Immature natural killer cell (primary cell): Measurements from ENCODE around the gene VWA1. TPM values are rescaled to one million over a fixed set of nuclear protein-coding genes. Genes with fewer than 3 reads are reported as not detected.

ENCODE experiments used
- DNase-seq, 3 donors: peaks; one replicate each; pipeline ENCODE4 v3.0.0; 2022; ENCODE audit warnings: mixed read lengths in 1 of 3
- H3K27ac Mint-ChIP-seq, 6 donors: one replicate each; pipeline ENCODE4 v1.8.0; 2020; ENCODE audit warnings: mixed read lengths in 6 of 6, mild to moderate bottlenecking in 5 of 6, inconsistent platforms in 4 of 6, moderate library complexity in 3 of 6
- H3K27me3 Mint-ChIP-seq, 3 donors: one replicate each; pipeline ENCODE4 v1.8.0; 2020 to 2021; ENCODE audit warnings: low read depth in 3 of 3, mild to moderate bottlenecking in 3 of 3, mixed read lengths in 3 of 3, moderate library complexity in 3 of 3, inconsistent platforms in 1 of 3
- H3K36me3 Mint-ChIP-seq, 3 donors: one replicate each; pipeline ENCODE4 v1.8.0; 2020; ENCODE audit warnings: mixed read lengths in 3 of 3, inconsistent platforms in 2 of 3, mild to moderate bottlenecking in 2 of 3
- H3K4me1 Mint-ChIP-seq, 2 donors: one replicate each; pipeline ENCODE4 v1.8.0; 2020; ENCODE audit warnings: inconsistent platforms in 2 of 2, mild to moderate bottlenecking in 2 of 2, mixed read lengths in 2 of 2, moderate library complexity in 1 of 2
- H3K4me3 Mint-ChIP-seq, 5 donors: one replicate each; pipeline ENCODE4 v1.8.0; 2020; ENCODE audit warnings: mild to moderate bottlenecking in 5 of 5, mixed read lengths in 5 of 5, inconsistent platforms in 3 of 5, moderate library complexity in 3 of 5
- H3K9me3 Mint-ChIP-seq, 6 donors: one replicate each; pipeline ENCODE4 v1.8.0; 2020; ENCODE audit warnings: mild to moderate bottlenecking in 6 of 6, mixed read lengths in 6 of 6, inconsistent platforms in 4 of 6, moderate library complexity in 3 of 6
- polyA plus RNA-seq, 3 donors: library from polyadenylated mRNA; unstranded; fragments of 300-500 nt; fragmentation: Illumina TruSeq; gene quantifications; one replicate each; pipeline ENCODE4 v1.2.3, GENCODE V29; 2021

Gene VWA1
- polyA plus RNA-seq, 3 donors from 2014 or later = not detected

DNA sequence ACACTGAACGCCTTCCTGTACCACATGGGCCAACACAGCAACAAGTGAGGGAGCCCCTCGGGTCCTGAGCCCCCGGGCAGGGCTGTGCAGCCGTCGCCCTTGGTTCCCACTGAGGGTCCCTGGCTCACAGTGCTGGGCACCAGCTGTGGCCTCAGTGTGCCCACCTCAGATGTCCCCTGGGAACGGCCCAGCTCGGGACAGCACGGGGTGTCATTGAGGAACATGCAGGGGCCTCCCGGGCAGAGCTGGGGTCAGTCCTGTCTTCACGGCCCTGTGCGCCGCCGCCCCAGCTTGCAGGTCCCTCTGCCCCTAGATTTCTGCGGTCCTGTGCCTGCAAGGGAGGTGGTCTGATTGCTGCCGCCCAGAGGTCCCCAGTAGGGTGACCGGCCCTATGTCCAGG is 53.7 kb downstream of the VWA1 start:
- Mint-ChIP-seq H3K36me3 (peaks cover 11 to 18% (median 15%) of the 10 kb centered on the region in 3 donors), H3K9me3 (peaks cover 0 to 5% (median 4%) of the 10 kb centered on the region in 6 donors), H3K27me3 (peaks cover 0 to 5% (median 0%) of the 10 kb centered on the region in 3 donors), H3K27ac (no peak overlapping the region), H3K4me1 (no peaks in the 10 kb centered on the region), H3K4me3 (no peak overlapping the region)
- DNase-seq = no peak

DNA sequence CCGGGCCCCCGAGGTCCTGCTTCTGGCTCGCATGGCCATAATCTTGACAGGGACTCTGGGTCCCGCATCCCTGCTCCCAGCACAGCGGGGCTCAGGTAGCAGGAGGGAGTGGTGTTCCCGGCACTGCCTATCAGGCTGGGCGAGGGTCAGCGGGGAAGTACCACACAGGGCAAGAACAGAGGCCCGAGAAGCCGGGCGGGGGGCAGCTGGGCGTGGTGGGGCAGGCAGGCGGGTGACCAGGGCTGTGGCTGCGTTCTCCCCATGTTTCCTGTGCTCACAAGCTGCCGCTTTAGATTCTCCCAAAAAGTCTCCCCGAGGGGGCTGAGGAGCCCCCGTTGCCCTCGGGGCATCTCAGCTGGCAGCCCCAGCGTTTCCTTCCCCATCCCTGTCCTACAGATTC is 54.4 kb downstream of the VWA1 start:
- H3K27me3 Mint-ChIP-seq = peaks cover 0 to 5% (median 0%) of the 10 kb centered on the region in 3 donors
- DNase-seq = no peak
- H3K36me3 Mint-ChIP-seq = peaks cover 11 to 18% (median 15%) of the 10 kb centered on the region in 3 donors
- no peaks in the 10 kb centered on the region for H3K4me1 Mint-ChIP-seq
- peaks cover 0 to 5% (median 4%) of the 10 kb centered on the region in 6 donors for H3K9me3 Mint-ChIP-seq
- no peak overlapping the region for H3K27ac Mint-ChIP-seq
- H3K4me3 Mint-ChIP-seq = no peak overlapping the region

DNA sequence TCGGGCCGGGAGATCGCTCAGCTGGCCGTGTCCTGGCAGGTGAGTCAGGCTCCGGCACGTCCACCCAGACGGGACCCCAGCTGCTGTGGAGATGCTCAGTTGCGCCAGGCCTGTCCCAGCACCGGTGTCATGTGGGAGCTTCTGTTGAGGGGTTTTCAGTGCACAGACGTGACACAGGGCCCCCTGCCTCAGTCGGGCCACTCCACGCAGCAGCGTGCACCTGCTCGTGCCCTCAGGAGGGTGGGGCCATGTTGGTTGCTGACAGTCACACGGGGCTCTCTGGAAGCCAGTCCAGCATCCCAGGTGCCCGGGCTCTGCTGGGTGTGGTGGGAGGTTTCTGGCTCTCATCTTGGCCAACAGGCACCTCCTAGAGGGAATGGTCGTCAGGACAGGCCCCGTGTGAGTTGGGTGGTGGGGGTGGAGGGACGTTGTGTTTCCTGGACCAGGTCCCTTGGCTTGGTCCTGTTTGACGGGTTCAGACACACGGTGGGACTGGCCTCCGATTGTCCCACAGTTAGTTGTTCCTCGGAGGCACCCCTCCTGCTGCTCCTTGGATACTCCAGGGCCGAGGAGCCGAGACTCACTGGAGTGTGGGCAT is 55.2 kb downstream of the VWA1 start:
- H3K27ac Mint-ChIP-seq = no peak overlapping the region
- H3K36me3 Mint-ChIP-seq = peaks cover 11 to 18% (median 15%) of the 10 kb centered on the region in 3 donors
- H3K9me3 Mint-ChIP-seq = peaks cover 0 to 5% (median 4%) of the 10 kb centered on the region in 6 donors
- H3K4me1 Mint-ChIP-seq = no peaks in the 10 kb centered on the region
- H3K4me3 Mint-ChIP-seq = no peak overlapping the region
- DNase-seq = no peak
- peaks cover 0 to 1% (median 0%) of the 10 kb centered on the region in 3 donors for H3K27me3 Mint-ChIP-seq

DNA sequence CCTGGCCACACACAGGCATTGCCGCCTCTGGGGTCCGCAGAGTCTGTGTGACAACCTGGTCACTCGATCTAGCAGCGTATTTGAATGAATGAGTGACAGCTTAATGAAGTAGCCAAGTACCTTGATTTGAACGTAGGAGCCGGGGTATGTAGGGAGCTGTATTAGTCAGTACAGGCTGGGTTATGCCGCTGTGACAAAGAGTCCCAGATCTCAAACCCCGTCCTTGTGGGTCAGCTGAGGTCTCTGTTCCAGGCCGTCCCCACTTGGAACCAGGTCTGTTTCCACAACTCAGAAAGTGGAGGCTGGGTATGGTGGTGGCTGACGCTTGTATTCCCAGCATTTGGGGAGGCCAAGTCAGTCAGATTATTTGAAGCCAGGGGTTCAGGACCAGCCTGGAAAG is 56.1 kb downstream of the VWA1 start:
- H3K4me3 Mint-ChIP-seq = no peak overlapping the region
- H3K27ac Mint-ChIP-seq = no peak overlapping the region
- DNase-seq = no peak

More for the DNA sequence above, 56.1 kb downstream of the VWA1 start:
- peaks cover 0 to 1% (median 0%) of the 10 kb centered on the region in 3 donors for H3K27me3 Mint-ChIP-seq
- H3K4me1 Mint-ChIP-seq = no peaks in the 10 kb centered on the region
- peaks cover 11 to 18% (median 15%) of the 10 kb centered on the region in 3 donors for H3K36me3 Mint-ChIP-seq
- H3K9me3 Mint-ChIP-seq = peaks cover 0 to 5% (median 4%) of the 10 kb centered on the region in 6 donors

Other genes with a start within 250 kb of the VWA1 start
- 100 to 1,000 TPM in 2 of 3 donors, 10 to 100 TPM in 1; 56.4 to 136 (median 105) TPM for gene TNFRSF18, start 229.1 kb upstream of the VWA1 start, polyA plus RNA-seq
- gene TNFRSF4, start 221.5 kb upstream of the VWA1 start, polyA plus RNA-seq = 10 to 100 TPM in 2 of 3 donors, 1 to 10 TPM in 1; 7.6 to 16.3 (median 12.1) TPM
- 100 to 1,000 TPM; 157 to 240 (median 194) TPM for gene SDF4, start 203.7 kb upstream of the VWA1 start, polyA plus RNA-seq
- 10 to 100 TPM in 1 of 3 donors, 1 to 10 TPM in 2; 5.3 to 13.9 (median 9.9) TPM for gene B3GALT6, start 203.5 kb upstream of the VWA1 start, polyA plus RNA-seq
- gene C1QTNF12, start 189.0 kb upstream of the VWA1 start, polyA plus RNA-seq = not detected
- 100 to 1,000 TPM in 1 of 3 donors, 10 to 100 TPM in 2; 77.8 to 105 (median 83.9) TPM for gene UBE2J2, start 161.8 kb upstream of the VWA1 start, polyA plus RNA-seq
- not detected for gene SCNN1D, start 155.3 kb upstream of the VWA1 start, polyA plus RNA-seq
- gene ACAP3, start 127.8 kb upstream of the VWA1 start, polyA plus RNA-seq = 1 to 10 TPM; 1.4 to 7.0 (median 4.6) TPM
- 10 to 100 TPM; 17.3 to 25.4 (median 18.9) TPM for gene PUSL1, start 127.1 kb upstream of the VWA1 start, polyA plus RNA-seq
- 10 to 100 TPM; 62.1 to 68.8 (median 67.5) TPM for gene INTS11, start 111.0 kb upstream of the VWA1 start, polyA plus RNA-seq
- gene CPTP, start 110.9 kb upstream of the VWA1 start, polyA plus RNA-seq = 10 to 100 TPM in 2 of 3 donors, 1 to 10 TPM in 1; 9.2 to 23.7 (median 10.5) TPM
- under 1 TPM in 1 of 3 donors, not detected in 2; 0.08 TPM for gene TAS1R3, start 104.4 kb upstream of the VWA1 start, polyA plus RNA-seq
- gene DVL1, start 86.3 kb upstream of the VWA1 start, polyA plus RNA-seq = 1 to 10 TPM in 2 of 3 donors, under 1 TPM in 1; 0.78 to 1.5 (median 1.4) TPM
- gene MXRA8, start 77.1 kb upstream of the VWA1 start, polyA plus RNA-seq = not detected
- 100 to 1,000 TPM; 168 to 216 (median 190) TPM for gene AURKAIP1, start 60.5 kb upstream of the VWA1 start, polyA plus RNA-seq
- gene CCNL2, start 36.4 kb upstream of the VWA1 start, polyA plus RNA-seq = 10 to 100 TPM; 16.7 to 34.6 (median 22.0) TPM
- gene MRPL20, start 28.4 kb upstream of the VWA1 start, polyA plus RNA-seq = 100 to 1,000 TPM; 167 to 194 (median 182) TPM
- not detected for gene ANKRD65, start 14.4 kb upstream of the VWA1 start, polyA plus RNA-seq
- 1 to 10 TPM; 1.5 to 4.0 (median 3.1) TPM for gene ATAD3C, start 14.0 kb downstream of the VWA1 start, polyA plus RNA-seq
- 1 to 10 TPM in 2 of 3 donors, under 1 TPM in 1; 0.39 to 5.0 (median 2.5) TPM for gene ATAD3B, start 36.1 kb downstream of the VWA1 start, polyA plus RNA-seq
- gene ATAD3A, start 76.5 kb downstream of the VWA1 start, polyA plus RNA-seq = 10 to 100 TPM in 1 of 3 donors, 1 to 10 TPM in 2; 6.4 to 14.5 (median 7.3) TPM
- not detected for gene TMEM240, start 104.9 kb downstream of the VWA1 start, polyA plus RNA-seq
- gene SSU72, start 139.2 kb downstream of the VWA1 start, polyA plus RNA-seq = 100 to 1,000 TPM; 159 to 241 (median 160) TPM
- gene FNDC10, start 164.4 kb downstream of the VWA1 start, polyA plus RNA-seq = 1 to 10 TPM in 2 of 3 donors, under 1 TPM in 1; 0.64 to 1.4 (median 1.1) TPM
- 10 to 100 TPM; 44.0 to 89.0 (median 86.7) TPM for gene MIB2, start 179.8 kb downstream of the VWA1 start, polyA plus RNA-seq
- gene MMP23B, start 196.5 kb downstream of the VWA1 start, polyA plus RNA-seq = 10 to 100 TPM; 10.4 to 22.3 (median 12.6) TPM
- 10 to 100 TPM in 1 of 3 donors, 1 to 10 TPM in 2; 4.8 to 25.0 (median 8.1) TPM for gene CDK11B, start 223.3 kb downstream of the VWA1 start, polyA plus RNA-seq